NCI-H2029 (cell line): ENCODE measurements around the gene NFATC2.
A peak's percentile ranks its signal among the peaks of the same experiment; 100 is the strongest.
"Not testable (repeated sequence)": the region's sequence is repeated elsewhere in the genome, so short reads cannot be mapped to it uniquely, and the experiment has no call there.

Source experiments
- DNase-seq: peaks from one replicate; lab custom pipeline; 2025; lab: John Stamatoyannopoulos, UW

Gene NFATC2

GRCh38 chr20:51470499-51470820 is 72.1 kb downstream of the NFATC2 start:
- peak; percentile 52 for DNase-seq

DNA sequence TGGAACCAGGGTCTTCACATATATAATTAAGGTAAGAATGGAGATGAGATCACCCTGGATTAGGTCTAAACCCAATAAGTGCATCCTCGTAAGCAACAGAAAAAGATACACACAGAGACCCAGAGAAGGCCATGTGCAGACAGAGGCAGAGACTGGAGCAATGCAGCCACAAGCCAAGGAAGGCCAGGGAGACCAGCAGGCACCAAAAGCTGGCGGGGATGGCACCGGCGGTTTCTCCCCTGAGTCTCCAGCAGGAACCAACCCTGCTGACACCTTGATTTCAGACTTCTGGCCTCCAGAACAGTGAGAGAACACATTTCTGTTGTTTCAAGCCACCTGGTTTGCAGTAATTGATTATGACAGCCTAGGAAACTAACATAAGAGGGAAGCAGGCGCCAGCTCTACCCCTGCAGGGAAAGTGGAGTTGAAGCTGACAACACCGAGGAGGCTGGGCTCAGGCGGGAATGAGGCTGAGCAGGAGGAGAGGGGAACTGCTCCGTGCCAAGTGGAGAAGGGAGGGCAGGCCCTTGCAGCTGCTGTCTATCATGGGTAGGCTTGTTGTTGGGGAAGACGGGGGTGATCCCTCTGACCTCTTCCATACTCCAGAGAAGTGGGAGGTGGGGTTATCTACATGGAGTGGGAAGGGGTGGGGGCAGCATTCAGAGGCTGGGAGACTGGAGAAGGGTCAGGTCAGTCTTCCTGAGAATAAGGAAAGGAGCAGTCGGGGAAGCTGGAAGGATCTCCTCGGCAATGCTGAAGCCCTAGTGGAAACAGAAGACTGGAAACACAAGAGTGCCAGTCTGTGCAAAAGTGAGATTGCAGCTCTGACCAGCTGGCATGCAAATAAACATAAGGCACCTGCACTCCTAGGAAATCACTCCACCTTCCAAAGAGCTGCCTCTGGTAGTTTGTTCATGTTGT is 72.7 kb downstream of the NFATC2 start:
- DNase-seq: peak; percentile 54

DNA sequence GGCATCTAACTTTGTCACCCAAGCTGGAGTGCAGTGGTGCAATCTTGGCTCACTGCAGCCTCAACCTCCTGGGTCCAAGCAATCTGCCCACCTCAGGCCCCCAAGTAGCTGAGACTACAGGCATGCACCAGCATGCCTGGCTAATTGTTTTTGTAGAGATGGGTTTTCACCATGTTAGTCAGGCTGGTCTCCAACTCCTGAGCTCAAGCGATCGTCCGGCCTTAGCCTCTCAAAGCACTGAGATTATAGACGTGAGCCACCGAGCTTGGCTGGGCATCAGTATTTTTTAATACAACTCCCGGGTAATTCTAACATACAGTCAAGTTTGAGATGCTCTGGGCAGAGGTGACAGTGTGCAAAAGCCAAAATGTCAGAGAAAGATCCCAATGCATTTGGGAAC is 73.5 kb downstream of the NFATC2 start:
- no peak for DNase-seq

- DNase-seq: no peak
These were observed 73.9 kb downstream of the NFATC2 start for GRCh38 chr20:51468636-51469035.

- DNase-seq: no peak
These were observed 74.4 kb downstream of the NFATC2 start for GRCh38 chr20:51467956-51468626.

- no peak for DNase-seq
These were observed 78.5 kb downstream of the NFATC2 start for GRCh38 chr20:51463998-51464397.

GRCh38 chr20:51463560-51463959 is 79.0 kb downstream of the NFATC2 start:
- no peak for DNase-seq

DNA sequence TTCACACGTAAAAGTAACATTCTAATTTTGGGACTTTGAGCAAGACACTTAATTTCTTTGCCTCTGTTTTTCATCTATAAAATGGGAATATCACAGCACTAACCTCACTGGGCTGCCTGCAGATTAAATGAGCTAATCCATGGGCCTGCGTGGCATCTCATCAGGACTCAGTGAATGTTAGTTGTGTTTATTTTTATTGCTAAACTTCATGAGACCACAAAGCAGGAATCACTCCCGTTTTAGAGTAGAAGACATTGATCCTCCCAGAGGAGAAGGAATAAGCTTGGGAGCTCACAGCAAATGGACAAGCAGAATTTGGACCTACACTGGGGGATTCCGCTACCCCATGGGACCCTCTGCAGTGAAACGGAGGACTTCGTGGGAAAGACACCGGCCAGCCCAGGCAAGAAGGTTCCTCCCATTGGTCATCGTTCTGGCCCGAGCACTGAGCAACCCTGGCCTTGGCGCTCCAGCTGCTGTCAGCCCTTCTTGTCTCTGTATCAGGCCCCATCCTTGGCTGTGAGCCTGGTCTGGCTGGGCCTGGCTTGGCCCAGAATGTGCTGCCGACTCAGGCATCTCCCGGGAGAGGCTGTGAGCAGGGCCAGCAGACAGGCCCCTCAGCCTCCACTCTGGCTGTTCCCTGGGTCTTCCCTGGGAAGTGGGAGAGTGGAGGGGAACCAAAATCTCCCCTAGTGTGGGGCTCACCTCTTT is 79.8 kb downstream of the NFATC2 start:
- no peak for DNase-seq

- DNase-seq: not testable (repeated sequence)
These were observed 80.7 kb downstream of the NFATC2 start for GRCh38 chr20:51461846-51462245.

- DNase-seq: no peak
These were observed 81.2 kb downstream of the NFATC2 start for GRCh38 chr20:51461306-51461705.

- DNase-seq: no peak
These were observed 81.8 kb downstream of the NFATC2 start for GRCh38 chr20:51460569-51461265.

- no peak for DNase-seq
These were observed 82.4 kb downstream of the NFATC2 start for GRCh38 chr20:51460163-51460562.

DNA sequence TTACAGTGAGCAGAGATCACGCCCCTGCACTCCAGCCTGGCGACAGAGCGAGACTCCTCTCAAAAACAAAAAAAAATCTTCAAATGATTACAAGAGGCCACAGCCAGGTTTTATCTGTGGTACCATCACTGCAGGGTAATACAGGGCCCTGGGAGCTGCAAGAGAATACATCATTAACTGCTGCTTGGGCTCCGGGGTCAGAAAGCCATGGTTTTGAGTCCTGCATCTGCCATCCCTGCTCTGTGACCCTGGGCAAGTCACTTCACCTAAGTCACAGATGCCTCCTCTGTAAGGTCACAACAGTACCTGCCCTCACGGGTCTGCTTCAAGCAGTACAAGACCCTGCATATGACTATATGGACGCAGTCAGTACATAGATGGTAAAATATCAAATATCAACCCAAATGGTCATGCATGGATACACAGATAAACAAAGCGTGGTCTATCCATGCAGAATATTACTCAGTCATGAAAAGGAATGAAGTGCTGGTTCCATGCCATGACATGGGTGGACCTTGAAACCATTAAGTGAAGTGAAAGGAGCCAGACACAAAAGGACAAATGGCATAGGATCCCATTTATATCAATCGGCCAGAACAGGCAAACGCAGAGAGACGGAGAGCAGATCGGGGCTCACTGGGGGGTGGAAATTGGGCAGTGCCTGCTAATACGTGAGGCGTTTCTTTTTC is 83.6 kb downstream of the NFATC2 start:
- DNase-seq: no peak

DNA sequence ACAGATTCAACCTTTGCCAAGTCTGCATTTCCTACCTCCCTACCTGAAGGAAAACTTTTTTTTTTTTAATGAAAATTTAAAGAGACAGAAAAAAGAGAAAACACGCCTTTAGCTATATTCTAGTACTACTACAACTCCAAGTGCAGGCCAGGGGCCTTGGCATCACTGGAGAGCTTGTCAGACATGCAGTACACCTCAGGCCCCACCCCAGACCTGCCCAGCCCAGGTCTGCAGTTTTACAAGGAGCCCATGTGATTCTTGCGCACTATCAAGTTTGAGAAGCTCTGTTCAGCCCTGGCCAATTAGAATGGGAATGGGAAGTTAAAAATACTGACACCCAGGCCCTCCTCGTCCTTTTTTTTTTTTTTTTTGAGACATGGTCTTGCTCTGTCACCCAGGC is 85.0 kb downstream of the NFATC2 start:
- DNase-seq: no peak

DNA sequence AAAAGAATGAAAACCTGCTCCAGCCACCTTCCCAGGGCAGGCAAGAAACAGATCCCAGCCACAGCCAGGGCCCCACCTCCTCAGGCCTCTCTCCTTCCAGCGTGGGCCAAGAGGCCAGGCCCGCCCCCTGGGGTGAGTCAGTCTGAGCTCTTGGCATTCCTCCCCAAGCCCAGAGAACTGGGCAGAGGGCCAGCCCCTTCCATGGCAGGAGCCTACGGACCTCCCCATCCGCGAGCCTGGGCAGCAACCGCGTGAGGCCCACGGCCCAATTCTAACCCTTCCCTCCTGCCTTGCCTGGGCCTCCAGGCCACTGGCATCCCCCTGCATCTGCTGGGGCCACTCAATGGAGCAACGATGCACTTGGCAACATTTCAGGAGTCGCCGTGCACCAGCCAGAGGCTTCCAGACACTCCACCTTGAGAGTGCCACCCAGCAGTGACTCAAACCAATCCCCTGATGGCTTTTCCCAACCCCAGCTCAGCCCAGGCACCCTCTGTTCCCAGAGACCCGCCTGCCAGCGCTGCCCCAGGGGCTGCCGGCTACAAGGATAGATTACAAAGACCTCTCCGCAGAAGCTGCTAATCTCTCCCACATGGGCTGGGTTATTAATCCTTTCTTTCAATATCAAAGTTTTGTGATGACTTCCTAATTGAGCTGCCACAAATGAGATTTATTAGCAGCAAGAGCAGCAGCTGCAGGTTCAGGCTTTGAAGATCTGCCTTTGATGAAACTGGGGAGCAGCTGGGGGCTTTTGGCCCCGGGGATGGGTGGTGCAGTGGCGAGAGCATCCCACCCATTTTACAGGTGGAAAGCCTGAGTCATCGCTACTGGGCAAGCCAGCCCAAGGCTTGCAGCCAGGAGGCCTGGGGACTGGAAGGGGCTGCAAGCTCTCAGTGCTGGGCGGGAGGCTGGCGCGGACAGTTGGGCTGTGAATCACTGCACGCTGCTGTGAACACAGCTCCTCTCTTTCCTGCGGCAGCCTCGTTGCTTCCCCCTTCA is 85.7 kb downstream of the NFATC2 start:
- DNase-seq: peak; percentile 93

GRCh38 chr20:51454250-51454865 is 88.2 kb downstream of the NFATC2 start:
- DNase-seq: no peak

DNA sequence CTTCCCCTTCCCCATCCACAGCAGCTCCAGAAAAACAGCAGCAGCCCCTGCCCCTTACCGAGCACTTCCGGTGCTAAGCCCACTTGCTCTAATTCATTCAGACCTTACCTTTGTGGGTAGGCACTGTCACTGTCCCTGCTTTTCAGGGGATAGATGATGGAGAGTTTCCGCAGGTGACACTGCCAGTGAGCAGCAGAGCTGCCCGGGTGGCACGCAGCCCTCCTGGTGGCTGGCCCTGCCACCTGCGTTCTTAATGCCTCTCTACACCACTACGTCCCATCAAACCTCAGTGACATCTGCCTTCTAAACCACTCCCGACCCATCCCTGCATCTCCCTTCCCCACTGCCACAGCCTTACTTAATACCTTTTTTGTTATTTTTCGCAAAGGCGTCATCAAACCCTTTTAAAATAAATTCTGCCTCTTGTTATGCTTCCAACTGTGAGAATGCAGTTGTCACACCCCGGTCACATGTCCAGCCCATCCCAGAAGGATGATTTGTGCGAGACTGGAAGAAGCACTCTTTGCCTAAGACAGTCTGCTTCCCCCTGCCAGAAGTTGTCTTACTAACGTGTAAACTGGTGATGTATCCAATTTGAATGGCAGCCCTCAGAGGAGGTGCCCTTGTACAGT is 89.7 kb downstream of the NFATC2 start:
- DNase-seq: no peak

DNA sequence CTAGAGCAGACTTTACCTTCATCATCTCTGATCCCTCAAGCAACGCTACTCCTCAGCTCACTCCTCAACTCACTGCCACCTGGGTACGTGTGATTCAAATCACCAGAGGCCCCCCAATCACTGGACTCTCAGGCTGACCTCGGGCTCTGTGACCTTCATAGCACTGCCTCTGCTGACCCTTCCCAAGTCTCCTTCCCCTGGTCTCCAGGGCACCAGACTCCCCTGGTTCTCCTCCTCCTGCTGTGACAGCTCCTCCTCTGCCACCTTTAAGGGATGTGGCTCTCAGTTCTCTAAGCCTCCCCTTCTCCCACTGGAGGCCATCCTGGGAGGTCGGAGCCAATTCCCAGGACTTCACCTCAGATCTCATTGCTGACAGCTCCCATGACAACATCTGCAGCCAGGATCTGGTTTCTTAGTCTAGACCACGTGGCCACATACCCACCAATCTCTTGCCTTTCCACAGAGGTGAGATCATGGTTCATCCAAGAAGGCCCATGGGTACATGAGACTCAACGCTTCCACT is 90.4 kb downstream of the NFATC2 start:
- no peak for DNase-seq

- DNase-seq: no peak
These were observed 91.0 kb downstream of the NFATC2 start for GRCh38 chr20:51451484-51451883.
